AG09319 (cell line): ENCODE results near the gene ZBTB7C.

Source experiments
- DNase-seq: peaks from one replicate; pipeline ENCODE4 v3.0.0-alpha.2; 2010; ENCODE audit warnings: low read depth; ENCODE audit errors: extremely low read depth
- CTCF ChIP-seq: IDR thresholded peaks from 2 replicates; pipeline ENCODE4 v1.5.1; 2011; ENCODE audit warnings: low read depth, mild to moderate bottlenecking, inconsistent platforms, low read length, moderate library complexity

ZBTB7C gene

DNA sequence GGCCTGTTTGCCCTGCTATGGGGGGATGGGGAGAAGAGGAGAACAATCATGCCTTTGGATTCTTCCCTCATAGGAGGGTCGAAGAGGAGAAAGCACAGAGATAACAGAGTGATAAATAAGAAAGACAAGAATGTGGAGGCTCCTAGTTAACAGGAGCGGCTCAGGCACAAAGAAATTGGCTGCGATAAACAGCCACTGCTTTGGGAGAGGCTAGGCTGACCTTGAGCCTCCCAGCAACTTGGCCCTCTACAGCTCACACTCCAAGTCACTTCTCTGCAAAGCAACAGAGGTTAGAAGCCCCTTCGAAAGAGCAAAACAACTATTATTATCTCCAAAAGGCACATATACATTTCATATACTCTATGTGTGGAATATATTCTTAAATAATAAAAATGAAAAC is 69.5 kb downstream of the ZBTB7C start:
- no peak for DNase-seq
- TF ChIP-seq CTCF, result no peak

DNA sequence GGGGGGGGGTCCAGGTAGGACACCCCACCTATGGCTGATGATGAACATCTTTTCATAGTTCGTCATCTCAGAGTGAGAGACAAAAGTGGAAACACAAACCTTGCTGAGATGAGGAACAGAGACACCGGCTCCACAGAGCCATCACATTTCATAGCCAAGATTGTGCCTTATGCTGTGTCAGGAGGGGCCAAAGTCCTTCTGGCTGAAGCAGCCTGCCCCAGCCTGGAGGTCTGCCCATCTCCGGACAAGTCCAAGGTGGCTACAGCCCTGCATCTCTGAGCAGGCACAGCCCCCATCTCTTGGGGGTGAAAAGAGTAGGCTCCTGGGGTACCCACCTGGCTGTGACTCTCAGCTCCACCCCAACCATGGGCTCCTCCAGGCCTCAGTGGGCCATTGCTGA is 70.3 kb downstream of the ZBTB7C start:
- no peak for DNase-seq
- TF ChIP-seq CTCF, result no peak

DNA sequence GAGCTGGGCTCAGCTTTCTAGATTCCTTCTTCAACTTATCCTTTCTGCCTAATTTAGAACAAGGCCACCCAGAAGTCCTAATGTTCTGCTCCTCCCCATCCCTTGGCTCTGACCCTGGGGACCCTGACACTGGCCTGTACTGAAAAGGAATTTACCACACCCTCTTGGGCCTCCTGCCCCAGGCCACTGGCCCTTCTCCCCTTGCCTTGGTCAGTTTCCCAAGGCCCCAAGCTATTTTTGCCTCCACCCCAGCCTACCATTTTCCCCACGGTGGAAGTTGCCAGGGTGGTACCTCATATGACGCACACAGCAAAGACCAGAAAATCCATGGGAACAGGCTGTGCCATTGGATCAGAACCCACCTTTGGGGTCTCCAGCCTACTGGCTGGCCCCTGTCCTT is 72.1 kb downstream of the ZBTB7C start:
- TF ChIP-seq CTCF, result no peak
- DNase-seq, result no peak

DNA sequence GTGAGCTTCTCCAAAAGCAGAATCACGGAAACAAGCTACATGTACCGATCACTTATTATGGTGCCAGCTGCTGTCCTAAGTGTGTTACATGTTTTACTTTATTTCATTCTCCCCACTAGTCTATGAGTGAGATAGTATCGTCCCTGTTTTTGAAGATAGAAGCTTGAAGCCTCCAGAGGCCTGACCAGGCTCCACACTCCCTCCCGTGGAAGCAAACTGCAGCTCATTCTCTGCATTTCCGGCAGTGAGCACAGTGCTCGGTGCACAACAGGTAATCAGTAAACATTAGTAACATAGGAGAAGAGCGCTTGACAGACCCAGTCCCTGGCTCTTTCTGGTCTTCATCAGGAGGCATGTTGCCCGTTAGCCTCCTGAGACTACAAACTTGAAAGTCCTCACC is 72.9 kb downstream of the ZBTB7C start:
- no peak for TF ChIP-seq CTCF
- DNase-seq, result no peak

DNA sequence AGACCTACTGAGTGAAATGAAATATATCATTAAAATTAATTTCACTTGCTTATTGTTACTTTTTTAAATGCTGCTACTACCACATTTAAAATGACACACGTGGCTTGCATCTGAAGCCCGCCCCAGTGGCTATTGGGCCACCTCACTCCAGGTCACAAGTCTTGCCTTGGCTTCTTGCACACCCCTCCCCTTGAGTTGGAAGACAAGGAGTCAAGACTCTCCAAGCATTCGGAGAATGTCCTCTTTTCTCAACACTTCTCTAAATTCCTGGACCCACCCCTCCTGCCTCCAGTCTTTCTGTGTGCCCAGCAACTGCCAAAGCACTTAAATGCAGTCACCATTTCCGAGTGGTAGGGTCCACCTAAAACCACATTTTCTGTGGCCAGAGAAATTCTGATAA is 73.4 kb downstream of the ZBTB7C start:
- no peak for TF ChIP-seq CTCF
- DNase-seq, result no peak

DNA sequence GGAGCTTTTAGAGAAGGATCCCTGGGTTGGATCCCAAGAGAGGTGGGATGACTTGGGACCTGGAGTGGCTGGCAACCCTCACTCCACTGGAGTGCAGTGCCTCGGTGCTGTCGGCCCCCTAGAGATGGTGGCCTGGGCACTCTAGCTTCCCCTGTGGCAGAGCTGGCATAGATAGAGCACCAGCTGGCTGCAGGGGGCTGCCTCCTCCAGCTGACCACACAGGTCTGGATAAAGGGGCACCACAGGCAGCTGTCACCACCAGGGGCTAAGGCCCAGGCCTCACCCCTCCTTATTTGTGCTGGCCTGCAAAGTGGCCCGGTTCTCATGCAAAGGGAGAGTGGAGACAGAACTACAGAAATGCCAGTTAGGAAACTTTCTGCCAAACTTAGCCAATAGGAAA is 74.3 kb downstream of the ZBTB7C start:
- no peak for DNase-seq

GRCh38 chr18:48333563-48333962 is 75.6 kb downstream of the ZBTB7C start:
- no peak for DNase-seq
- TF ChIP-seq CTCF, result no peak

More for the DNA sequence above, 74.3 kb downstream of the ZBTB7C start:
- TF ChIP-seq CTCF, result no peak
